LNCAP (cell line): ENCODE data around the gene PTPRU.
A peak's percentile ranks its signal among the peaks of the same experiment; 100 is the strongest.

Source experiments
- CTCF ChIP-seq: fragments of 450-650 bp; IDR thresholded peaks from 2 replicates; pipeline ENCODE4 v1.5.1; 2017; ENCODE audit warnings: mild to moderate bottlenecking

The PTPRU gene

GRCh38 chr1:29240400-29240837 lies 4.1 kb downstream of the PTPRU start:
- 0 out of 2 replicates have a peak, but pooled peaks have one; percentile 12 for TF ChIP-seq CTCF

GRCh38 chr1:29240986-29241385 lies 4.7 kb downstream of the PTPRU start:
- TF ChIP-seq CTCF, result no peak

- no peak for TF ChIP-seq CTCF
Measured at GRCh38 chr1:29243023-29243870, 6.9 kb downstream of the PTPRU start.

- TF ChIP-seq CTCF, result no peak
Measured at GRCh38 chr1:29243871-29244200, 7.5 kb downstream of the PTPRU start.

- TF ChIP-seq CTCF, result no peak
Measured at GRCh38 chr1:29245261-29245660, 8.9 kb downstream of the PTPRU start.

- TF ChIP-seq CTCF, result peak; percentile 56
Measured at GRCh38 chr1:29245876-29246275, 9.6 kb downstream of the PTPRU start.

- no peak for TF ChIP-seq CTCF
Measured at GRCh38 chr1:29247044-29247443, 10.7 kb downstream of the PTPRU start.
